ENCODE results near the gene PCAT7.
"Not testable (repeated sequence)": the region's sequence is repeated elsewhere in the genome, so short reads cannot be mapped to it uniquely, and the experiment has no call there.

PCAT7 gene

DNA sequence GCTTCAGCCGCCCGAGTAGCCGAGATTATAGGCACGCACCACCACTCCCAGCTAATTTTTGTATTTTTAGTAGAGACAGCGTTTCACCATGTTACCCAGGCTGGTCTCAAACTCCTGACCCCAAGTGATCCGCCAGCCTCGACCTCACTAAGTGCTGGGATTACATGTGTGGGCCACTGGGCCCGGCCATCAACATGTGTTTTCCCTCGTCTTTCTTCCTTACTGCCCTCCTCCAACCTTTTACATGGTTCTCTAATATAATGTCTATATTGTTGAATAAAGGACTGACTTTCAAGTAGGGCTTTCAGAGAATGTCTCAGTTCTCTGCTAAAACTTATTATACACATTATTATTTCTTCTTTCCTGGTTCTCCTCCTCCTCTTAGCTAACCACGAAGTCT lies 21.3 kb upstream of the PCAT7 start:
- no peak for DNase-seq (ENCODE audit: extremely low spot score)
- TF ChIP-seq, protein P1, sequence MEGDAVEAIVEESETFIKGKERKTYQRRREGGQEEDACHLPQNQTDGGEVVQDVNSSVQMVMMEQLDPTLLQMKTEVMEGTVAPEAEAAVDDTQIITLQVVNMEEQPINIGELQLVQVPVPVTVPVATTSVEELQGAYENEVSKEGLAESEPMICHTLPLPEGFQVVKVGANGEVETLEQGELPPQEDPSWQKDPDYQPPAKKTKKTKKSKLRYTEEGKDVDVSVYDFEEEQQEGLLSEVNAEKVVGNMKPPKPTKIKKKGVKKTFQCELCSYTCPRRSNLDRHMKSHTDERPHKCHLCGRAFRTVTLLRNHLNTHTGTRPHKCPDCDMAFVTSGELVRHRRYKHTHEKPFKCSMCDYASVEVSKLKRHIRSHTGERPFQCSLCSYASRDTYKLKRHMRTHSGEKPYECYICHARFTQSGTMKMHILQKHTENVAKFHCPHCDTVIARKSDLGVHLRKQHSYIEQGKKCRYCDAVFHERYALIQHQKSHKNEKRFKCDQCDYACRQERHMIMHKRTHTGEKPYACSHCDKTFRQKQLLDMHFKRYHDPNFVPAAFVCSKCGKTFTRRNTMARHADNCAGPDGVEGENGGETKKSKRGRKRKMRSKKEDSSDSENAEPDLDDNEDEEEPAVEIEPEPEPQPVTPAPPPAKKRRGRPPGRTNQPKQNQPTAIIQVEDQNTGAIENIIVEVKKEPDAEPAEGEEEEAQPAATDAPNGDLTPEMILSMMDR (IDR thresholded peaks at IDR 0.05; ENCODE audit: control extremely low read depth, extremely low read depth, low read depth, missing control alignments) = no peak
- ChIA-PET POLR2A (no interaction called here), CTCF (no interaction called here)

DNA sequence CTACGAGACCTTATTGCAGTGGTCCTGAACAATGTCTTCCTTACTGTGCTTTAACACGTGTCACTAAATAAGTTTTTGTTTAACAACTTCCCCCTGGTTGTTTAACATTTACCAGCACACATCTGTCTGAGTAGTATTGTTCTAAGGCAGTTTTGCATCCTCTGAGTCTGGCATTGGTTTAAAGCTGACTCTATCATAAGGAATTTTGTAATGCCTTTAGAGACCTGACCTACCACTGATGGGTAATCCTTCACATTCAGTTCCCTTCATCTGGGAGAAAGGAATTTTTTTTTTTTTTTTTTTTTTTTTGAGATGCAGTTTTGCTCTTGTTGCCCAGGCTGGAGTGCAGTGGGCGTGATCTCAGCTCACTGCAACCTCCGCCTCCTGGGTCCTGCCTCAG lies 20.0 kb upstream of the PCAT7 start:
- DNase-seq (ENCODE audit: extremely low spot score) = no peak
- ChIA-PET POLR2A (no interaction called here), CTCF (no interaction called here)
- TF ChIP-seq, protein P1 (IDR thresholded peaks at IDR 0.05; ENCODE audit: control extremely low read depth, extremely low read depth, low read depth, missing control alignments) = no peak

DNA sequence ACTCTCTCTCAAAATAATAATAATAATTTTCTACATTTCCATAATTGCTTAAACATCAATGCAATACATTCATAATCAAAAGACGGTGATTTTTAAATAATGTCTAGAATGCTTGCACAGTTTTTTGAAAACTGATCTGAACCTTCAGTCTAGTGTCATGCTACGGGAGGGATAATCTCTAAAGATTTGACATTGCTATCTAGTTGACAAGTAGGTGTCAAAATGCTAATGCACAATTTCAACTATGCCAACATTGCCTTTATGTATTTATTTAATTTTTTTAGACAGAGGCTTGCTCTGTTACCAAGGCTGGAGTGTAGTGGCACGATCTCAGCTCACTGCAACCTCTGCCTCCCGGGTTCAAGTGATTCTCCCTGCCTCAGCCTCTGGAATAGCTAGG lies 16.0 kb upstream of the PCAT7 start:
- TF ChIP-seq, protein P1 (IDR thresholded peaks at IDR 0.05; ENCODE audit: control extremely low read depth, extremely low read depth, low read depth, missing control alignments) = no peak
- DNase-seq (ENCODE audit: extremely low spot score) = no peak
- CTCF ChIA-PET = no interaction called here
- POLR2A ChIA-PET = no interaction called here

DNA sequence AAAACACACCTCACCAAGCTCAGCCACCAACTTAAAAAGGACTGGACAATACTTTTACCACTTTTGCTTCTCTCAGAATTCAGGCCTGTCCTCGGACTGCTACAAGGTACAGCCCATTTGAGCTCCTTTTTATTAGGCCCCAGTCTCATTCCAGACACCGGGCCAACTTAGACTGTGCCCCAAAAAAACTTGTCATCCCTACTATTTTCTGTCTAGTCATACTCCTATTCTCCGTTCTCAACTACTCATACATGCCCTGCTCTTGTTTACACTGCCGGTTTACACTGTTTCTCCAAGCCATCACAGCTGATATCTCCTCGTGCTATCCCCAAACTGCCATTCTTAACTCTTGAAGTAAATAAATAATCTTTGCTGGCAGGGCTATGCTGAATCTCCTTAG lies 10.5 kb upstream of the PCAT7 start:
- DNase-seq (ENCODE audit: extremely low spot score); CTCF ChIA-PET; POLR2A ChIA-PET: not testable (repeated sequence)

DNA sequence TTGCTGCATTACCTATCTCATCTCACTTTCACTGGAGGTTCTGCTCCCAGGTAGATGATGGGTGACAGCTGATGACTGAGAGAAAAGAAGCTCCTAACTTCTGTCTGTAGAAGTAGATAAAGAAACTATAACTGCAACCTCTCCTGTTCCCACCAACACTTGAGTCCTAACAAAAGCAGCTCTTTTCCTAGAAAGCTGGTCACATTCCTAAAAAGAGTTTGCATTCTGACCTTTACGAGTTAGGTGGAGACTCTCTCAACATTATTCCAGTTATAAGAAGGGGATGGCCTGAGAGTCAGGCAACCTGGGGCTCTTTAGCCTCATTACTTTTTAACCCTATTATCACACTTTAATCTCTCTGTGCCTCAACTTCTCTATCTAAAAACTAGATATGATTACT lies 8.9 kb upstream of the PCAT7 start:
- no peak for DNase-seq (ENCODE audit: extremely low spot score)
- ChIA-PET POLR2A (no interaction called here), CTCF (no interaction called here)
- TF ChIP-seq, protein P1 (IDR thresholded peaks at IDR 0.05; ENCODE audit: control extremely low read depth, extremely low read depth, low read depth, missing control alignments) = no peak

DNA sequence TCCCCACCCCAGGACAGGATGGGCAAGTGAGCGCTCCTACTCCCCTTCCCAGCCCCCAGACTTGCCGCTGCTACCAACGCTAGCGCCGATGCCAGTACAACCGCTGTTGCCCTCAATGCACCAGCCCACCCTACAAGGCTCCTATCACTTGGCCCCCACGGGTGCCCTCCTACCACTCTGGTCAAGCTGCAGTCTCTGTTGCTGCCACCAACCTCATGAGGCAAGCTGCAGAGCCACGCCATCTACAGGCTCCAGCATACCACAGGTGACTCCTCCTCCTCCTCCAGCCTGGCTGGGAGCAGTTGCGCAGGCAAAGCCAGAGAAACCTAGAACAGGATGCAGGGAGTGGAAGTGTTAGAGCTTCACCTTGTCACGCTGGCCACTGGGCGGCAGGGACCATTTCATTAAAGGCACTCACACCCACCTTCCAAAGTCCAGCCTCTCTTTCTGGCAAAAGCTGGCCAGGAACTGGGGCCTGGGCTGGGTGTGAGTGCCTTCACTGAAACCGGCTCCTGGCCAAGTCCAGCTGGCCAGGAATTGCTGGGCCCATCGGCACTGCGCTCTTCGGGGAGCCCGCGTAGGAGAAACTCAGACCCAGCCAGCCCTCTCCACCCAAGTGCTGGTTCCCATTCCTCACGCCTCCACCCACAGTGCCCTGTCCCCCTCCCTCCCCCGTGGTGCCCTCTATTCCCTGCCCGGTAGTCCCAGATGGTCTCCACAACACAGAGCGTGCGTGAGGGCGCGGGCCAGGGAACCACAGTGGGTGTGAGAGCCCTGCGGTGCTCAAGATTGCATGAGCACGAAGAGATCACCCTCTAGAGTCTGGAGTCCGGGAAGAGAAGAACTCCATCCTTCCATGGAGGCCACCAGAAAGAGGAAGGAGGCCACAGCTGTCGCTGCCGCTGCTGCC lies 1.6 kb upstream of the PCAT7 start:
- CTCF ChIA-PET = interaction anchor here (1.2 to 1.7 kb wide), 3 partner anchors 18 to 52 kb away, joined by 4 to 8 read pairs (median 6); no protein-coding TSS in a partner anchor
- POLR2A ChIA-PET = no interaction called here
- DNase-seq (ENCODE audit: extremely low spot score) = no peak
- TF ChIP-seq, protein P1 (IDR thresholded peaks at IDR 0.05; ENCODE audit: control extremely low read depth, extremely low read depth, low read depth, missing control alignments) = peak; percentile 1

DNA sequence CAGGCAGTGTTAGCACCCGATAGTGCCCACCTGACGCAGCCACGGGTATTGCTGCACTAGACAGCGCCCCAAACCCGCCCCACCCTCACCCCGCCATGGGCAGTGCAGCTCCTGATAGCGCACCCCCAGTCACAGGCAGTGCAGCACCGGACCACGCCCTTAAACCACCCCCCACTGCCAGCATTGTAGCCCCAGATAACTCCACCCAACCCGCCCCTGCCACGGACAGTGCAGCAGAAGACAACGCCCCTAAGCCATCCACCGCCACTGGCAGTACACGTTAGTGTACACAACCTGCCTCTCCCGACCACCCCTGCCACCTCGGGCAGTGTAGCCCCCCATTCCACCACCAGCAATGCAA lies 825 bp upstream of the PCAT7 start:
- ChIA-PET CTCF (interaction anchor here (0.9 to 1.7 kb wide), 9 partner anchors 9 to 70 kb away, joined by 3 to 8 read pairs (median 3); no protein-coding TSS in a partner anchor), POLR2A (no interaction called here)
- no peak for DNase-seq (ENCODE audit: extremely low spot score)
- TF ChIP-seq, protein P1 (IDR thresholded peaks at IDR 0.05; ENCODE audit: control extremely low read depth, extremely low read depth, low read depth, missing control alignments) = no peak
